OCI-LY3 (cell line): ENCODE measurements around the gene FGF11.

ENCODE experiments used
- EZH2phosphoT487 ChIP-seq: fragments of 200-600 bp; shearing (Covaris generic); IDR thresholded peaks from 2 replicates; pipeline ENCODE4 v1.6.1; 2018; ENCODE audit warnings: antibody characterized with exemption, mixed run types, low read depth
- TF ChIP-seq, protein P1 (sequence below): fragments of 200-600, 300-600 bp; sonication (generic); IDR thresholded peaks from 2 replicates; pipeline ENCODE4 v1.5.1; 2014; ENCODE audit warnings: antibody characterized with exemption, low read length, low read depth

DNA sequence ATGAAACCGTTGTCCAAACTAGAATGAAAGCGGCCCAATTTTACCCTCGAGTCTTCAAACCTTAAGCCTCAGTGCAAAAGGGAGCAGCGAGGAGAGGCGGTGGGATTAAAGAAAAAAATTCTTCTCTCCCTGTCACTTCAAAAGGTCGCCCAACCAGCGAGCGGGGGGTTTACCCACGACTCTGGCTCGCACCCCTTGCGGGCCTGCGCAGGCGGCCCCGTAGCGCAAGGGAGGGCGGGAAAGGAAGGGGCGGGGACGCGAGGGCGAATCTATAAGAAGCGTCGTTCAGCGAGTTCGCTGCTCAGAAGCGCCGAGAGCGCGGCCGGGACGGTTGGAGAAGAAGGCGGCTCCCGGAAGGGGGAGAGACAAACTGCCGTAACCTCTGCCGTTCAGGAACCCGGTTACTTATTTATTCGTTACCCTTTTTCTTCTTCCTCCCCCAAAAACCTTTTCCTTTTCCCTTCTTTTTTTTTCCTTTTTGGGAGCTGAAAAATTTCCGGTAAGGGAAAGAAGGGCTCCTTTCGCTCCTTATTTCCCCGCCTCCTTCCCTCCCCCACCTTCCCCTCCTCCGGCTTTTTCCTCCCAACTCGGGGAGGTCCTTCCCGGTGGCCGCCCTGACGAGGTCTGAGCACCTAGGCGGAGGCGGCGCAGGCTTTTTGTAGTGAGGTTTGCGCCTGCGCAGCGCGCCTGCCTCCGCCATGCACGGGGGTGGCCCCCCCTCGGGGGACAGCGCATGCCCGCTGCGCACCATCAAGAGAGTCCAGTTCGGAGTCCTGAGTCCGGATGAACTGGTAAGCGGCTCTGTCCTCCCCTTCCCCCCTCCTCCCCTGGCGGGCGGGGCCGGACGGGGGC is 45.0 kb downstream of the FGF11 start, which contains the start of gene POLR2A:
- TF ChIP-seq, protein P1, sequence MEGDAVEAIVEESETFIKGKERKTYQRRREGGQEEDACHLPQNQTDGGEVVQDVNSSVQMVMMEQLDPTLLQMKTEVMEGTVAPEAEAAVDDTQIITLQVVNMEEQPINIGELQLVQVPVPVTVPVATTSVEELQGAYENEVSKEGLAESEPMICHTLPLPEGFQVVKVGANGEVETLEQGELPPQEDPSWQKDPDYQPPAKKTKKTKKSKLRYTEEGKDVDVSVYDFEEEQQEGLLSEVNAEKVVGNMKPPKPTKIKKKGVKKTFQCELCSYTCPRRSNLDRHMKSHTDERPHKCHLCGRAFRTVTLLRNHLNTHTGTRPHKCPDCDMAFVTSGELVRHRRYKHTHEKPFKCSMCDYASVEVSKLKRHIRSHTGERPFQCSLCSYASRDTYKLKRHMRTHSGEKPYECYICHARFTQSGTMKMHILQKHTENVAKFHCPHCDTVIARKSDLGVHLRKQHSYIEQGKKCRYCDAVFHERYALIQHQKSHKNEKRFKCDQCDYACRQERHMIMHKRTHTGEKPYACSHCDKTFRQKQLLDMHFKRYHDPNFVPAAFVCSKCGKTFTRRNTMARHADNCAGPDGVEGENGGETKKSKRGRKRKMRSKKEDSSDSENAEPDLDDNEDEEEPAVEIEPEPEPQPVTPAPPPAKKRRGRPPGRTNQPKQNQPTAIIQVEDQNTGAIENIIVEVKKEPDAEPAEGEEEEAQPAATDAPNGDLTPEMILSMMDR: no peak
- no peak for TF ChIP-seq EZH2phosphoT487
